Epithelial cell of proximal tubule (primary cell): ENCODE data around the gene LRFN5. TPM values are rescaled to one million over a fixed set of nuclear protein-coding genes. Genes with fewer than 3 reads are reported as not detected.

Experiments used
- DNase-seq: peaks from one replicate; pipeline ENCODE4 v3.0.0-alpha.2; 2011; ENCODE audit warnings: low read depth
- H3K4me3 ChIP-seq: 2 replicates; pipeline ENCODE4 v1.5.1; 2011; ENCODE audit warnings: low read depth, mild to moderate bottlenecking, low read length
- total RNA-seq: library from RNA; depleted of rRNA; stranded (reverse); fragments of >200 nt; gene quantifications from 2 replicates; pipeline ENCODE4 v1.2.3, GENCODE V29; 2015
- TF ChIP-seq, protein P1 (sequence below): conservative IDR thresholded peaks from 2 replicates; pipeline ENCODE4 v1.5.1; 2012; ENCODE audit warnings: low read depth, mild to moderate bottlenecking, low read length

LRFN5 gene
- total RNA-seq, 1 donor from 2014 or later, result 1.4 TPM

GRCh38 chr14:41773536-41774279, 167.0 kb downstream of the LRFN5 start:
- H3K4me3 ChIP-seq, result no peak overlapping the region
- TF ChIP-seq, protein P1, sequence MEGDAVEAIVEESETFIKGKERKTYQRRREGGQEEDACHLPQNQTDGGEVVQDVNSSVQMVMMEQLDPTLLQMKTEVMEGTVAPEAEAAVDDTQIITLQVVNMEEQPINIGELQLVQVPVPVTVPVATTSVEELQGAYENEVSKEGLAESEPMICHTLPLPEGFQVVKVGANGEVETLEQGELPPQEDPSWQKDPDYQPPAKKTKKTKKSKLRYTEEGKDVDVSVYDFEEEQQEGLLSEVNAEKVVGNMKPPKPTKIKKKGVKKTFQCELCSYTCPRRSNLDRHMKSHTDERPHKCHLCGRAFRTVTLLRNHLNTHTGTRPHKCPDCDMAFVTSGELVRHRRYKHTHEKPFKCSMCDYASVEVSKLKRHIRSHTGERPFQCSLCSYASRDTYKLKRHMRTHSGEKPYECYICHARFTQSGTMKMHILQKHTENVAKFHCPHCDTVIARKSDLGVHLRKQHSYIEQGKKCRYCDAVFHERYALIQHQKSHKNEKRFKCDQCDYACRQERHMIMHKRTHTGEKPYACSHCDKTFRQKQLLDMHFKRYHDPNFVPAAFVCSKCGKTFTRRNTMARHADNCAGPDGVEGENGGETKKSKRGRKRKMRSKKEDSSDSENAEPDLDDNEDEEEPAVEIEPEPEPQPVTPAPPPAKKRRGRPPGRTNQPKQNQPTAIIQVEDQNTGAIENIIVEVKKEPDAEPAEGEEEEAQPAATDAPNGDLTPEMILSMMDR, result no peak
- DNase-seq, result no peak

DNA sequence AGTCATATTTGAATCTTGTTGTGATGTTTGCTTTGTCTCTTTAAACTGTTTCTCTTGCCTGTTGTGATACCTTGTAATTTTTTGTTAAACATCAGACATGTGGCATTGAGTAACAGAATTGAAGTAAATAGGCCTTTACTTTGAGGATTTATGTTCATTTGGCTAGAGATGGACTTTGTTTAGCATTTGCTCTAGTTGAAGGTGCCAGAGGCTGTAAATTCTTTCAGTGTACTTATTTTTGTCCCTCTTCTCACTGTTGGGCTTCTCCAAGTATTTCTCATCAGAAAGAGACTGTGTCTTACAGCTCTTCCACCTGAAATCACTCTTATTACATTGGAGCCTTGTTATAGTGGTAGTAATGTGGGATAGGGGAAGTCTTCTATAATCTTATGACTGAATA, 175.8 kb downstream of the LRFN5 start:
- H3K4me3 ChIP-seq, result no peak overlapping the region
- TF ChIP-seq, protein P1, result no peak
- DNase-seq, result no peak

DNA sequence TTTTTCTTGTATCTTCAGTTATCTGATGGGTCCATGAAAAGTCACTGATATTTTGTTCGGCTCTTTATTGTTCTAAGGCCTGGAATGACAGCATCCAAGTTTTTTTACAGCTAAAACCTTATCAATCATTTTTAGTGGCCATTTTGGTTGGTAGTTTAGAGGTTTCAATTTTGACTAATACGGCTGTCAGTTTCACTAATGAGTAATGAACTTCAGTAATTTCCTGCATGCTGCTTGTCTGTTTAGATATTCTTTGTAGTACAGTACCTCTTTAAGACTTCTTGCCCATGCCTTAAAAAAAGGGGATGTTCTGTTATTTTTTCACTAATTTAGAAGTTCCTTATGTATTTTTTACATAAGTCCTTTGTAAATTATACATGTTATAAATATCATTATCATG, 176.7 kb downstream of the LRFN5 start:
- H3K4me3 ChIP-seq, result no peak overlapping the region

GRCh38 chr14:41785696-41786095, 179.0 kb downstream of the LRFN5 start:
- H3K4me3 ChIP-seq, result no peak overlapping the region
- TF ChIP-seq, protein P1, result no peak
- DNase-seq, result no peak

More for the DNA sequence above, 176.7 kb downstream of the LRFN5 start:
- DNase-seq, result no peak
- TF ChIP-seq, protein P1, result no peak

DNA sequence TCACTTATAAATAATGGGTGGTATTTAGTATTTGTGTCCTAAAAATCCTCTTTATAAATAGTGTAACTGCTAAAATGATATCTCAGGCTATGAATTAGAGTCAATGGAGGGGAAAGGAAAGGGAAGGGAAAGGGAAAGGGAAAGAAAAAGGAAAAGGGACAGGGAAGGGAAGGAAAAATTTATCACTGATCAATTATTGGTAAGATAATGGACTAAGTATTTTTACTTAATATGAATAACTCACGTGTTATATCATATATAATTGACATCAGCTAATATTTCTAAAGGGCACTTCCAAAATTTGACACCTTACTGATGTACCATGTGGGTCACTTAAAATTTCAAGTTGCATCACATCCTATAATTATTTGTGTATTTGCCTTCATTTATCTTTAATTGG, 193.1 kb downstream of the LRFN5 start:
- no peak overlapping the region for H3K4me3 ChIP-seq
- TF ChIP-seq, protein P1, result no peak
- DNase-seq, result no peak

- TF ChIP-seq, protein P1, result no peak
- H3K4me3 ChIP-seq, result no peak overlapping the region
- DNase-seq, result no peak
Measured at GRCh38 chr14:41805633-41806032, 199.0 kb downstream of the LRFN5 start.
